ENCODE results near the gene KAT6B. TPM values are rescaled to one million over a fixed set of nuclear protein-coding genes. Genes with fewer than 3 reads are reported as not detected.

The KAT6B gene
- total RNA-seq, 1 donor from 2014 or later: 21.3 TPM

DNA sequence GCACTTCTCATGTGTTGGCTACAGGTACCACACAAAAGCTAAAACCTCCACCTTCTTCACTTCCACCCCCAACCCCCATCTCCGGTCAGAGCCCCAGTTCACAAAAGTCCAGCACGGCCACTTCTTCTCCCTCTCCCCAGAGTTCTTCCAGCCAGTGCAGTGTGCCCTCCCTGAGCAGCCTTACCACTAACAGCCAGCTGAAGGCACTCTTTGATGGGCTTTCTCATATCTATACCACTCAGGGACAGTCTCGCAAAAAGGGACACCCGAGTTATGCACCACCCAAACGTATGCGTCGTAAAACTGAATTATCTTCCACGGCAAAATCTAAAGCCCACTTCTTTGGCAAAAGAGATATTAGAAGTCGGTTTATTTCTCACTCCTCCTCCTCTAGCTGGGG, 149.4 kb downstream of the KAT6B start:
- no peaks in the 10 kb centered on the region for H4K20me1 ChIP-seq (ENCODE audit: low read depth)
- H3F3A ChIP-seq (ENCODE audit: low read depth): no peaks in the 10 kb centered on the region
- H3K36me3 ChIP-seq: no peaks in the 10 kb centered on the region
- no peaks in the 10 kb centered on the region for H3K4me1 ChIP-seq
- H3K27ac ChIP-seq: no peak overlapping the region
- H3K4me3 Mint-ChIP-seq: no peak overlapping the region
- H3K79me2 ChIP-seq (ENCODE audit: low read depth): no peaks in the 10 kb centered on the region
- no peak overlapping the region for H3K9ac ChIP-seq
- DNase-seq (ENCODE audit: low spot score): no peak
- no peak overlapping the region for H3K4me2 ChIP-seq
- TF ChIP-seq EZH2 (IDR thresholded peaks at IDR 0.05): no peak
- TF ChIP-seq, protein P1, sequence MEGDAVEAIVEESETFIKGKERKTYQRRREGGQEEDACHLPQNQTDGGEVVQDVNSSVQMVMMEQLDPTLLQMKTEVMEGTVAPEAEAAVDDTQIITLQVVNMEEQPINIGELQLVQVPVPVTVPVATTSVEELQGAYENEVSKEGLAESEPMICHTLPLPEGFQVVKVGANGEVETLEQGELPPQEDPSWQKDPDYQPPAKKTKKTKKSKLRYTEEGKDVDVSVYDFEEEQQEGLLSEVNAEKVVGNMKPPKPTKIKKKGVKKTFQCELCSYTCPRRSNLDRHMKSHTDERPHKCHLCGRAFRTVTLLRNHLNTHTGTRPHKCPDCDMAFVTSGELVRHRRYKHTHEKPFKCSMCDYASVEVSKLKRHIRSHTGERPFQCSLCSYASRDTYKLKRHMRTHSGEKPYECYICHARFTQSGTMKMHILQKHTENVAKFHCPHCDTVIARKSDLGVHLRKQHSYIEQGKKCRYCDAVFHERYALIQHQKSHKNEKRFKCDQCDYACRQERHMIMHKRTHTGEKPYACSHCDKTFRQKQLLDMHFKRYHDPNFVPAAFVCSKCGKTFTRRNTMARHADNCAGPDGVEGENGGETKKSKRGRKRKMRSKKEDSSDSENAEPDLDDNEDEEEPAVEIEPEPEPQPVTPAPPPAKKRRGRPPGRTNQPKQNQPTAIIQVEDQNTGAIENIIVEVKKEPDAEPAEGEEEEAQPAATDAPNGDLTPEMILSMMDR (IDR thresholded peaks at IDR 0.05): no peak
- TF ChIP-seq EZH2phosphoT487 (IDR thresholded peaks at IDR 0.05): no peak
- peaks cover 2% of the 10 kb centered on the region for H3K4me1 Mint-ChIP-seq
- no peaks in the 10 kb centered on the region for H3K9me3 Mint-ChIP-seq
- H2AFZ ChIP-seq (replicated peaks): no peak overlapping the region
- H3K9me3 ChIP-seq (ENCODE audit: low read depth): no peaks in the 10 kb centered on the region
- H3K4me3 ChIP-seq: no peak overlapping the region
- peaks cover 6% of the 10 kb centered on the region for H3K36me3 Mint-ChIP-seq
- H3K27ac Mint-ChIP-seq: no peak overlapping the region
- H3K27me3 ChIP-seq: no peaks in the 10 kb centered on the region
- H3K27me3 Mint-ChIP-seq (ENCODE audit: insufficient read depth, low read depth): peaks cover 2% of the 10 kb centered on the region

DNA sequence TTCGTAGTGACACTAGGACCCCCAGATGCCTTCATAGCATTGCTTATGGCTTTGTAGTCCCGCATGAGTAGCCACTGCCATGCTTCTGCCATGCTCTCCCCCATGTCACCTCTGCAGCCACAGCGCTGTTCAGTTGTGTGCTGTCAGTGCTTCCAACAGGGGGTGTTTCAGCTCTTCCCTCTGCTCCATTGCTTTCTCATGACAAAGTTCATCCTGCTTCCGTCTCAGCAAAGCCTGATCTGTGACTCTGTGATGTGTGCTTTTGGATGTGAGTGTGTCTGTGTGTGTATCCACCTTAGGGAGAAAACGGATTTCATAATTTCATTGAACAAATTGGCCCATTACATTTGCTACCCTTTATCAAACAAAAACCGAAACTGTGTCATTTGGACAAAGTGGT, 150.2 kb downstream of the KAT6B start:
- no peaks in the 10 kb centered on the region for H4K20me1 ChIP-seq (ENCODE audit: low read depth)
- H3K9me3 ChIP-seq (ENCODE audit: low read depth): no peaks in the 10 kb centered on the region
- H3K36me3 ChIP-seq: no peaks in the 10 kb centered on the region
- peaks cover 2% of the 10 kb centered on the region for H3K4me1 Mint-ChIP-seq
- H3K36me3 Mint-ChIP-seq: peaks cover 6% of the 10 kb centered on the region
- peak; percentile 35 for DNase-seq (ENCODE audit: low spot score)
- H3K4me3 ChIP-seq: no peak overlapping the region
- no peaks in the 10 kb centered on the region for H3K79me2 ChIP-seq (ENCODE audit: low read depth)
- H3K27ac Mint-ChIP-seq: no peak overlapping the region
- no peak overlapping the region for H3K9ac ChIP-seq
- no peaks in the 10 kb centered on the region for H3F3A ChIP-seq (ENCODE audit: low read depth)
- H3K27ac ChIP-seq: no peak overlapping the region
- H3K9me3 Mint-ChIP-seq: no peaks in the 10 kb centered on the region
- TF ChIP-seq EZH2phosphoT487 (IDR thresholded peaks at IDR 0.05) (no peak), EZH2 (IDR thresholded peaks at IDR 0.05) (no peak)
- TF ChIP-seq, protein P1 (IDR thresholded peaks at IDR 0.05): peak; percentile 24
- H2AFZ ChIP-seq (replicated peaks): no peak overlapping the region
- H3K27me3 Mint-ChIP-seq (ENCODE audit: insufficient read depth, low read depth): peaks cover 2% of the 10 kb centered on the region
- no peaks in the 10 kb centered on the region for H3K27me3 ChIP-seq
- no peaks in the 10 kb centered on the region for H3K4me1 ChIP-seq
- H3K4me3 Mint-ChIP-seq: no peak overlapping the region
- no peak overlapping the region for H3K4me2 ChIP-seq

DNA sequence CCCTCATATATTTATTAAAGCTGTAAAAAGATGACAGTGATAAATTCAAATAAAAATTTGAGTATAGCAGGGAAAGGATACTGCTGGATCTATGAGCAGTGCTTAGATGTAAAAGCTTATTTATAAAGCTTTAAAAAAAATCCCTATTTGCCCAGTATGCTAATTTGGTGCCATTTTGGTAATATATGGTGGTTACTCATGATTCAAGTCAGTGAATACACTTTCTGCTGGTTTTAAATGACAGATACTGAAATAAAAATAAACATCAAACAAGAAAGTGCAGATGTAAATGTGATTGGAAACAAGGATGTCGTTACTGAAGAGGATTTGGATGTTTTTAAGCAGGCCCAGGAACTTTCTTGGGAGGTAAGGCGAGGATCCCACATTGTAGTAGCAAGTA, 150.7 kb downstream of the KAT6B start:
- H3K79me2 ChIP-seq (ENCODE audit: low read depth): no peaks in the 10 kb centered on the region
- H3K4me1 Mint-ChIP-seq: peaks cover 1% of the 10 kb centered on the region
- no peak overlapping the region for H3K4me2 ChIP-seq
- H3K27me3 Mint-ChIP-seq (ENCODE audit: insufficient read depth, low read depth): peaks cover 2% of the 10 kb centered on the region
- H3K9me3 ChIP-seq (ENCODE audit: low read depth): no peaks in the 10 kb centered on the region
- no peaks in the 10 kb centered on the region for H3K9me3 Mint-ChIP-seq
- no peaks in the 10 kb centered on the region for H3K36me3 ChIP-seq
- no peak overlapping the region for H3K4me3 Mint-ChIP-seq
- TF ChIP-seq, protein P1 (IDR thresholded peaks at IDR 0.05): no peak
- TF ChIP-seq EZH2 (IDR thresholded peaks at IDR 0.05) (no peak), EZH2phosphoT487 (IDR thresholded peaks at IDR 0.05) (no peak)
- no peak overlapping the region for H3K4me3 ChIP-seq
- H3K27me3 ChIP-seq: no peaks in the 10 kb centered on the region
- H3F3A ChIP-seq (ENCODE audit: low read depth): no peaks in the 10 kb centered on the region
- H4K20me1 ChIP-seq (ENCODE audit: low read depth): no peaks in the 10 kb centered on the region
- no peak for DNase-seq (ENCODE audit: low spot score)
- H3K4me1 ChIP-seq: no peaks in the 10 kb centered on the region
- H2AFZ ChIP-seq (replicated peaks): no peak overlapping the region
- no peak overlapping the region for H3K9ac ChIP-seq
- H3K27ac Mint-ChIP-seq: no peak overlapping the region
- H3K36me3 Mint-ChIP-seq: peaks cover 6% of the 10 kb centered on the region
- no peak overlapping the region for H3K27ac ChIP-seq

All from neural progenitor cell (in vitro differentiated cells).